Measurements from ENCODE around the gene SKOR1. TPM values are rescaled to one million over a fixed set of nuclear protein-coding genes. Genes with fewer than 3 reads are reported as not detected.

The SKOR1 gene
- total RNA-seq, 1 experiment from 2014 or later, result 0.81 TPM

DNA sequence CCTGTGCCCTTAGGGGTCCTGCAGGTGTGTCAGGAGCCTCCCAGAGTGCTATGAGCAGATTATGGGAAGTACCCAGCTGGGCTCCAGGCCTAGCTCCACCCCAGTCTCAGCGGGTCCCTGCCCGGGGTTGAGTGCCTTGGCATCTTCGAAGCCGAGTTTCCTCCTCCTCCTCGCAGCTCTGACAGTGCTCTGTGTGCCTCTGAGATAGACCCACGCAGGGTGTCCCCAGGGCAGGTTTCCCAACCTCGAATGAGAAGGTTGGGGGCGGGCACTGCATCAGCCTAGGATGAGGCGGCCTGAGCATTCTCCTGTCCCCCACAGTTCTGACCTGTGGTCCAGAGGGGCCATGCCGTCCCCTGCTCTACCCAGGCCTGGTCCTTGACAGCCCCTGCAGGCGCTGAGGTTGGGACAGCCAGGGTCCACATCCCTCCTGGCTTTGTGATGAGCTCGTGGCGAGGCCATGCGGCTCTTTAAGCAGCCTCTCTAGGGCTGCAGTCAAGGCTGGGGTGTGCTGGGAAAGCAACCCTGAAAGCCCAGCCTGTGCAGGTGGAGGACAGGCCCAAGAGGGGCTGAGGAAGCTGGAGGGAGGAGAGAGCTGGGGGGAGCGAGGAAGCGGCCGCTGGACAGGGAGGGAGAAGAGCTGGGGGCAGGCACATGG, 20.2 kb upstream of the SKOR1 start:
- Histone ChIP-seq H3K36me3 (ENCODE audit: control insufficient read depth in 1 of 2, insufficient read depth in 2 of 2, low read length in 2 of 2) (no peaks in the 10 kb centered on the region), H3K4me2 (ENCODE audit: low read length) (no peak overlapping the region), H3K4me1 (ENCODE audit: control insufficient read depth in 1 of 2, insufficient read depth in 2 of 2, low read length in 2 of 2) (no peaks in the 10 kb centered on the region), H3K9me2 (ENCODE audit: insufficient read depth) (no peaks in the 10 kb centered on the region), H3K4me3 (replicated peaks in 1 of 2; ENCODE audit: low read depth in 1 of 2, low read length in 2 of 2) (no peak overlapping the region), H4K20me1 (ENCODE audit: insufficient read depth) (no peaks in the 10 kb centered on the region), H3K9me3 (ENCODE audit: control insufficient read depth in 1 of 2, insufficient read depth in 1 of 2, low read depth in 1 of 2, low read length in 2 of 2) (no peaks in the 10 kb centered on the region), H2AFZ (ENCODE audit: low read depth, low read length, poor library complexity, severe bottlenecking) (no peak overlapping the region), H3K27ac (ENCODE audit: low read depth, low read length) (no peak overlapping the region), H3K27me3 (ENCODE audit: insufficient read depth, low read length) (no peaks in the 10 kb centered on the region), H3K79me2 (ENCODE audit: insufficient read depth, low read length) (no peaks in the 10 kb centered on the region), H3K9ac (ENCODE audit: low read length) (no peak overlapping the region)
- POLR2A ChIA-PET, result no interaction called here
- RAD21 ChIA-PET (ENCODE audit: low non-redundant PET in 1 of 2, low total read pairs in 2 of 2, uncharacterized antibody in 2 of 2, unreplicated experiment in 2 of 2), result no interaction called here
- intact Hi-C loops (cut with micrococcal nuclease), result no loop called here
- BruUV-seq (replicated peaks), result no TSS peak
- DNase-seq (ENCODE audit: low read depth, low spot score), result no peak
- ATAC-seq, result no peak
- CTCF ChIA-PET, result no interaction called here
- TF ChIP-seq RAD21 (IDR thresholded peaks at IDR 0.05; ENCODE audit: low read depth) (no peak), EGR1 (IDR thresholded peaks at IDR 0.05; ENCODE audit: low read depth) (no peak), ZFX (IDR thresholded peaks at IDR 0.05) (no peak), POLR2A (IDR thresholded peaks at IDR 0.05; ENCODE audit: borderline replicate concordance, extremely low read depth, insufficient read depth, insufficient read length) (no peak), POLR2AphosphoS5 (IDR thresholded peaks at IDR 0.05; ENCODE audit: low read depth, low read length) (no peak), SRF (IDR thresholded peaks at IDR 0.05; ENCODE audit: low read depth) (no peak), JUND (IDR thresholded peaks at IDR 0.05) (no peak), FOSL1 (IDR thresholded peaks at IDR 0.05; ENCODE audit: low read depth) (no peak), TCF7L2 (IDR thresholded peaks at IDR 0.05; ENCODE audit: borderline replicate concordance, extremely low read depth, insufficient read depth, insufficient read length) (no peak), CEBPB (IDR thresholded peaks at IDR 0.05; ENCODE audit: low read depth) (no peak), YY1 (IDR thresholded peaks at IDR 0.05; ENCODE audit: extremely low read depth, insufficient replicate concordance, low read depth, low read length) (no peak)
- TF ChIP-seq, protein P1, sequence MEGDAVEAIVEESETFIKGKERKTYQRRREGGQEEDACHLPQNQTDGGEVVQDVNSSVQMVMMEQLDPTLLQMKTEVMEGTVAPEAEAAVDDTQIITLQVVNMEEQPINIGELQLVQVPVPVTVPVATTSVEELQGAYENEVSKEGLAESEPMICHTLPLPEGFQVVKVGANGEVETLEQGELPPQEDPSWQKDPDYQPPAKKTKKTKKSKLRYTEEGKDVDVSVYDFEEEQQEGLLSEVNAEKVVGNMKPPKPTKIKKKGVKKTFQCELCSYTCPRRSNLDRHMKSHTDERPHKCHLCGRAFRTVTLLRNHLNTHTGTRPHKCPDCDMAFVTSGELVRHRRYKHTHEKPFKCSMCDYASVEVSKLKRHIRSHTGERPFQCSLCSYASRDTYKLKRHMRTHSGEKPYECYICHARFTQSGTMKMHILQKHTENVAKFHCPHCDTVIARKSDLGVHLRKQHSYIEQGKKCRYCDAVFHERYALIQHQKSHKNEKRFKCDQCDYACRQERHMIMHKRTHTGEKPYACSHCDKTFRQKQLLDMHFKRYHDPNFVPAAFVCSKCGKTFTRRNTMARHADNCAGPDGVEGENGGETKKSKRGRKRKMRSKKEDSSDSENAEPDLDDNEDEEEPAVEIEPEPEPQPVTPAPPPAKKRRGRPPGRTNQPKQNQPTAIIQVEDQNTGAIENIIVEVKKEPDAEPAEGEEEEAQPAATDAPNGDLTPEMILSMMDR (IDR thresholded peaks at IDR 0.05 in 2 of 3, conservative IDR thresholded peaks at IDR 0.05 in 1 of 3; ENCODE audit: borderline replicate concordance in 1 of 3, insufficient read depth in 1 of 3, low read depth in 2 of 3, low read length in 2 of 3), result no peak
- TF ChIP-seq, protein P2, sequence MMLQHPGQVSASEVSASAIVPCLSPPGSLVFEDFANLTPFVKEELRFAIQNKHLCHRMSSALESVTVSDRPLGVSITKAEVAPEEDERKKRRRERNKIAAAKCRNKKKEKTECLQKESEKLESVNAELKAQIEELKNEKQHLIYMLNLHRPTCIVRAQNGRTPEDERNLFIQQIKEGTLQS (IDR thresholded peaks at IDR 0.05), result no peak
- TF ChIP-seq, protein P3, sequence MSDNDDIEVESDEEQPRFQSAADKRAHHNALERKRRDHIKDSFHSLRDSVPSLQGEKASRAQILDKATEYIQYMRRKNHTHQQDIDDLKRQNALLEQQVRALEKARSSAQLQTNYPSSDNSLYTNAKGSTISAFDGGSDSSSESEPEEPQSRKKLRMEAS (IDR thresholded peaks at IDR 0.05), result no peak
- TF ChIP-seq, protein P4, sequence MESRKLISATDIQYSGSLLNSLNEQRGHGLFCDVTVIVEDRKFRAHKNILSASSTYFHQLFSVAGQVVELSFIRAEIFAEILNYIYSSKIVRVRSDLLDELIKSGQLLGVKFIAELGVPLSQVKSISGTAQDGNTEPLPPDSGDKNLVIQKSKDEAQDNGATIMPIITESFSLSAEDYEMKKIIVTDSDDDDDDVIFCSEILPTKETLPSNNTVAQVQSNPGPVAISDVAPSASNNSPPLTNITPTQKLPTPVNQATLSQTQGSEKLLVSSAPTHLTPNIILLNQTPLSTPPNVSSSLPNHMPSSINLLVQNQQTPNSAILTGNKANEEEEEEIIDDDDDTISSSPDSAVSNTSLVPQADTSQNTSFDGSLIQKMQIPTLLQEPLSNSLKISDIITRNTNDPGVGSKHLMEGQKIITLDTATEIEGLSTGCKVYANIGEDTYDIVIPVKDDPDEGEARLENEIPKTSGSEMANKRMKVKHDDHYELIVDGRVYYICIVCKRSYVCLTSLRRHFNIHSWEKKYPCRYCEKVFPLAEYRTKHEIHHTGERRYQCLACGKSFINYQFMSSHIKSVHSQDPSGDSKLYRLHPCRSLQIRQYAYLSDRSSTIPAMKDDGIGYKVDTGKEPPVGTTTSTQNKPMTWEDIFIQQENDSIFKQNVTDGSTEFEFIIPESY (IDR thresholded peaks at IDR 0.05; ENCODE audit: extremely low read depth, insufficient replicate concordance, low read length), result no peak

Measured in HCT116 (cell line).